K562 (cell line): ENCODE data around the gene WFIKKN1. TPM values are rescaled to one million over a fixed set of nuclear protein-coding genes. Genes with fewer than 3 reads are reported as not detected.

Experiments
- PCBP2 ChIP-seq: fragments of 200-400 bp; formaldehyde crosslinking; IDR thresholded peaks from 2 replicates; pipeline ENCODE4 v1.6.1; 2018; ENCODE audit warnings: low read length, low read depth, mild to moderate bottlenecking, moderate library complexity; ENCODE audit not compliant: poor library complexity, severe bottlenecking
- RBM25 ChIP-seq: fragments of 200-400 bp; formaldehyde crosslinking; IDR thresholded peaks from 2 replicates; pipeline ENCODE4 v1.6.1; 2018; ENCODE audit warnings: low read length, low read depth, moderate library complexity; ENCODE audit not compliant: severe bottlenecking
- RBM34 ChIP-seq: fragments of 200-400 bp; formaldehyde crosslinking; IDR thresholded peaks from 2 replicates; pipeline ENCODE4 v1.6.1; 2018; ENCODE audit warnings: low read length, borderline replicate concordance; ENCODE audit not compliant: insufficient read depth
- TAF7 ChIP-seq: fragments of 450-650 bp; IDR thresholded peaks from 2 replicates; pipeline ENCODE4 v1.6.1; 2016; ENCODE audit warnings: missing genetic modification characterization, missing compliant biosample characterization
- ZKSCAN8 ChIP-seq: fragments of 200-800 bp; sonication (Bioruptor generic); IDR thresholded peaks from 2 replicates; pipeline ENCODE4 v1.6.1; 2016; ENCODE audit warnings: missing genetic modification characterization, missing compliant biosample characterization
- ZNF146 ChIP-seq: IDR thresholded peaks from one replicate; pipeline ENCODE4 v1.6.1; 2018; ENCODE audit warnings: missing compliant biosample characterization; ENCODE audit not compliant: unreplicated experiment
- ZNF318 ChIP-seq, 2 experiments: fragments of 450-650 bp; IDR thresholded peaks; 2 replicates each; pipeline ENCODE4 v1.6.1; 2016; ENCODE audit warnings: mild to moderate bottlenecking in 2 of 2, borderline replicate concordance in 1 of 2, low read depth in 1 of 2, moderate library complexity in 1 of 2
- ZNF41 ChIP-seq: fragments of 250-450 bp; sonication (Bioruptor Pico); conservative IDR thresholded peaks from 2 replicates; pipeline ENCODE4 v1.4.0; 2020; ENCODE audit warnings: mild to moderate bottlenecking
- ZZZ3 ChIP-seq: fragments of 450-650 bp; IDR thresholded peaks from 2 replicates; pipeline ENCODE4 v1.6.1; 2016; ENCODE audit warnings: antibody characterized with exemption, mild to moderate bottlenecking, moderate library complexity
- polyA plus RNA-seq, 8 experiments: library from polyadenylated mRNA; depleted of rRNA in 4 of 8; stranded (reverse) in 5 of 8; unstranded in 3 of 8; fragments of >200 nt; fragmentation: Nextera tagmentation in 2 of 8; fragmentation: Illumina TruSeq in 1 of 8; extraction: Ambion mirVana in 2 of 8; extraction: Trizol in 1 of 8; gene quantifications; 2 replicates each; pipeline versions ENCODE4 v1.2.1 to v1.2.3, GENCODE V29; 2011 to 2014; ENCODE audit warnings: inconsistent platforms in 1 of 8, missing spikeins in 1 of 8
- total RNA-seq, 7 experiments: library from RNA; depleted of rRNA in 6 of 7; stranded (reverse); fragments of >200 nt in 6 of 7; fragmentation: Illumina TruSeq in 2 of 7; extraction: Trizol in 2 of 7; gene quantifications; 2 replicates each; pipeline versions ENCODE4 v1.2.1 to v1.2.3, GENCODE V29; 2011 to 2021; ENCODE audit warnings: low replicate concordance in 1 of 7
- TF ChIP-seq, protein P1 (sequence below): fragments of 150-350 bp; IDR thresholded peaks from 2 replicates; pipeline ENCODE4 v1.6.1; 2014; ENCODE audit warnings: low read depth, mild to moderate bottlenecking, low read length, borderline replicate concordance
- TF ChIP-seq, protein P2 (sequence below): IDR thresholded peaks from 2 replicates; pipeline ENCODE4 v1.6.1; 2016; ENCODE audit warnings: missing genetic modification characterization, missing compliant biosample characterization

The WFIKKN1 gene
- total and polyA plus RNA-seq, 9 of the 15 experiments (the other 6 are each of a cell fraction or from before 2014, with no cell fraction given) = 0.14 to 1.1 (median 0.50) TPM; not detected in 4

DNA sequence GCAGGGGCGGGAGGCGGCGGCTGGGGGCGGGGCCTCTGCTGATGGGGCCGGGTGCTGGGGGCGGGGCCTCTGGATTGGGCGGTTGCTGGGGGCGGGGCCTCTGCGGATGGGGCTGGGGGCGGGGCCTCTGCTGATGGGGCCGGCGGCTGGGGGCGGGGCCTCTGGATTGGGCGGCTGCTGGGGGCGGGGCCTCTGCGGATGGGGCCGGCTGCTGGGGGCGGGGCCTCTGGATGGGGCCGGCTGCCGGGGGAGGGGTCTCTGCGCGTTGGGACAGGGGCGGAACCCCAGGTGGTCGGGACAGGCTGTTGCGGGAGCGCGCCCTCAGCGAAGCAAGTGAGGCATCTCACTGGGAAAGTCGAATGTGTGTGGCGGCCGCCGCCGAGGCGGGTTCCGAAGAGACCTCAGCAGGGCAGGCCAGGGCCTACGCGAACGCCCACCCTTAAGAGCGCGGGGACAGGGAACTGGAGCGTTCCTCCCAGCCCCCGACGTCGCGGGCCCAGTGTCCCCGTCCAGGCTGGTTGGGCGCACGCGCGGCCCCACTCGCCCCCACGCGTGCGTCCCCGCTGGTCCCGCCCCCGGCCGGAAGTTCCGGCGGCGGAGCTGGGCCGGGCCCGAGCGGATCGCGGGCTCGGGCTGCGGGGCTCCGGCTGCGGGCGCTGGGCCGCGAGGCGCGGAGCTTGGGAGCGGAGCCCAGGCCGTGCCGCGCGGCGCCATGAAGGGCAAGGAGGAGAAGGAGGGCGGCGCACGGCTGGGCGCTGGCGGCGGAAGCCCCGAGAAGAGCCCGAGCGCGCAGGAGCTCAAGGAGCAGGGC lies 49.2 kb downstream of the WFIKKN1 start, which contains the start of gene STUB1 (continued):
- TF ChIP-seq, protein P1, sequence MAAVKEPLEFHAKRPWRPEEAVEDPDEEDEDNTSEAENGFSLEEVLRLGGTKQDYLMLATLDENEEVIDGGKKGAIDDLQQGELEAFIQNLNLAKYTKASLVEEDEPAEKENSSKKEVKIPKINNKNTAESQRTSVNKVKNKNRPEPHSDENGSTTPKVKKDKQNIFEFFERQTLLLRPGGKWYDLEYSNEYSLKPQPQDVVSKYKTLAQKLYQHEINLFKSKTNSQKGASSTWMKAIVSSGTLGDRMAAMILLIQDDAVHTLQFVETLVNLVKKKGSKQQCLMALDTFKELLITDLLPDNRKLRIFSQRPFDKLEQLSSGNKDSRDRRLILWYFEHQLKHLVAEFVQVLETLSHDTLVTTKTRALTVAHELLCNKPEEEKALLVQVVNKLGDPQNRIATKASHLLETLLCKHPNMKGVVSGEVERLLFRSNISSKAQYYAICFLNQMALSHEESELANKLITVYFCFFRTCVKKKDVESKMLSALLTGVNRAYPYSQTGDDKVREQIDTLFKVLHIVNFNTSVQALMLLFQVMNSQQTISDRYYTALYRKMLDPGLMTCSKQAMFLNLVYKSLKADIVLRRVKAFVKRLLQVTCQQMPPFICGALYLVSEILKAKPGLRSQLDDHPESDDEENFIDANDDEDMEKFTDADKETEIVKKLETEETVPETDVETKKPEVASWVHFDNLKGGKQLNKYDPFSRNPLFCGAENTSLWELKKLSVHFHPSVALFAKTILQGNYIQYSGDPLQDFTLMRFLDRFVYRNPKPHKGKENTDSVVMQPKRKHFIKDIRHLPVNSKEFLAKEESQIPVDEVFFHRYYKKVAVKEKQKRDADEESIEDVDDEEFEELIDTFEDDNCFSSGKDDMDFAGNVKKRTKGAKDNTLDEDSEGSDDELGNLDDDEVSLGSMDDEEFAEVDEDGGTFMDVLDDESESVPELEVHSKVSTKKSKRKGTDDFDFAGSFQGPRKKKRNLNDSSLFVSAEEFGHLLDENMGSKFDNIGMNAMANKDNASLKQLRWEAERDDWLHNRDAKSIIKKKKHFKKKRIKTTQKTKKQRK = no peak
- TF ChIP-seq RBM34 = no peak
- TF ChIP-seq, protein P2, sequence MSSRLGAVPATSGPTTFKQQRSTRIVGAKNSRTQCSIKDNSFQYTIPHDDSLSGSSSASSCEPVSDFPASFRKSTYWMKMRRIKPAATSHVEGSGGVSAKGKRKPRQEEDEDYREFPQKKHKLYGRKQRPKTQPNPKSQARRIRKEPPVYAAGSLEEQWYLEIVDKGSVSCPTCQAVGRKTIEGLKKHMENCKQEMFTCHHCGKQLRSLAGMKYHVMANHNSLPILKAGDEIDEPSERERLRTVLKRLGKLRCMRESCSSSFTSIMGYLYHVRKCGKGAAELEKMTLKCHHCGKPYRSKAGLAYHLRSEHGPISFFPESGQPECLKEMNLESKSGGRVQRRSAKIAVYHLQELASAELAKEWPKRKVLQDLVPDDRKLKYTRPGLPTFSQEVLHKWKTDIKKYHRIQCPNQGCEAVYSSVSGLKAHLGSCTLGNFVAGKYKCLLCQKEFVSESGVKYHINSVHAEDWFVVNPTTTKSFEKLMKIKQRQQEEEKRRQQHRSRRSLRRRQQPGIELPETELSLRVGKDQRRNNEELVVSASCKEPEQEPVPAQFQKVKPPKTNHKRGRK (tag) = no peak
- no peak for TF ChIP-seq ZNF146 (CRISPR knock-in tag)
- no peak for TF ChIP-seq RBM25
- TF ChIP-seq ZKSCAN8 (CRISPR knock-in tag) = no peak
- no peak for TF ChIP-seq ZNF41 (CRISPR knock-in tag)
- no peak for TF ChIP-seq ZZZ3
- TF ChIP-seq ZNF318 (IDR thresholded peaks at IDR 0.05; ENCODE audit: borderline replicate concordance in 1 of 2, low read depth in 1 of 2) = no peak
- TF ChIP-seq TAF7 (tag) = no peak
- TF ChIP-seq PCBP2 = no peak
